NCI-H1417 (cell line): ENCODE data around the gene SYT17.
A peak's percentile ranks its signal among the peaks of the same experiment; 100 is the strongest.

ENCODE experiments used
- DNase-seq, 3 experiments: peaks; one replicate each; lab custom pipeline; 2025; lab: John Stamatoyannopoulos, UW

Gene SYT17

GRCh38 chr16:19215705-19216104 lies 47.7 kb downstream of the SYT17 start:
- no peak for DNase-seq

DNA sequence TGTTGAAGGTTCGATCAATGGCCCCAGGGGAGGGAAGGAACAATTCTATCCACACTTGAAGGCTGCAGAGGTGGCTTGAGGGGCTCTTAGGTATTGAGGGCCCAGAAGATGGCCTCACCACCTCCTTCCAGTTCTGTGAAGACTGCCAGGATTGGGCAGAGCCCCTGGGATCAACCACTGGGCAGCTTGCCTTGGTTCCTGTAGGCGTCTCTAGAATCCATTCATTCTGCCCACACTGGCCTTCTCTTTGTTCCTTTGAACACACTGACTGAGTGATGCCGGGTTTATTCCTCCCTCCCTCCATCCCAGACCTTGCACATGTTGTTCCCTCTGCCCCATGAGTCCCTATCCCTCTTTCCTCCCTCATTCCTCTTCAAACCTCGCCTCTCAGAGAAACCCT lies 50.5 kb downstream of the SYT17 start:
- no peak for DNase-seq

- DNase-seq = no peak
Measured at GRCh38 chr16:19219836-19220235, 51.8 kb downstream of the SYT17 start.

DNA sequence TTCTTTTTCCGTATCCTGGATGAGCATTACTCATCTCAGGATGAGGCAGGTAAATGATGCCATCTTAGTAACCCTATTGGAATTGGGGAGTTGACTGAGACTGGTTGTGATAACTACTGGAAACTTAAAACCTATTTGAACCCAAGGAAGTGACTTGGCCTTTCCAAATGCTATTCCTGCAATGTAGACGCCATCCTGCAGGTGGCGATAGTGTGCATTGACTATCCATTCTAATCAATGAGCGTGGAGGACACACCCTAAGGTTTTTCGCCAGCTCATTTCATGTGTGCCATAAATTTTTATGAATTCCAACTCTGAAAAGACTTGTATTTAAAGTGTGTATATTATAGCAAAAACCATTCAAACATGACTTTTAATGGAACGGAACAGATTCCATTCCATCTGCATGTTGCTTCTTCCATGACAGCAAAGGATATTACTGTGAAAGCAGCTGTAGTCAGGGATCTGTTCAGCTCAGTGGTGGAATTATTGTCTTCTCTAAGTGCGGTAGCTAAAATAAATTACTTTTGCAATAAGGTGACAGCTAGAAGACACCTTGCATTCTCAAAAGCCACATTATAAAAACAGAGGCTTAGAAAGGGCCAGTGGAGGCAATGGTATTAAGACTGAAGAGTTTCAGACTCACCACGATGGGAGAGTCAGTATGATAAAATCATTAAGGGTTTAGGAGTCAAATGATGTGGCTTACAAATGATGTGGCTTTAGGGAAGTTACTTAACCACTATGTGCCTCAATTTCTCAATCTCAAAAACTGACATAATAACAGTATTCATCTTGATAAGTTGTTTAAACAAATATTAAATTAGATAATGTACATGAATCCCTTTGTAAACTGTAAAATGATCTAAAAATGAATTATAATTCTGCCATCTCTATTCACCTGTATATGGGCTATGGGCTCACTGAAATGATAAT lies 55.5 kb downstream of the SYT17 start:
- DNase-seq = peak in 2 of 3 experiments; percentile 4 to 40

GRCh38 chr16:19225651-19226050 lies 57.6 kb downstream of the SYT17 start:
- DNase-seq = no peak

DNA sequence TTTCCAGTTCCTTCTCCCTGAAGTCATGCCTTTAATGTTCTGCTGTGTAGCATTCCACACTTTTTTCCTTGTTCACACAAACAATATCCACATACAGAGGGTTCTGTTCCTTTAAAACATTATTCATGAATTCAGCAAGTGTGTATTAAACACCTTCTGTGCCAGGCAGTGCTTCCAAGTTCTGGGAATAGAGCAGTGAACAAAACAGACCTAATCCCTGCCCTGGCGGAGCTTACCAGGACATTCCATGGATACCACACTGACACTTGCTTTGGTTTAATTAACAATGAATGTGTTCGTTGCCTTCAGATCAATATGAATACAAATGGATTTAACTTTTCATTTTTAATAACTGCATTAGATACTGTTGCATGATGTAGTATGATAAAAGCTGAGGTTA lies 59.6 kb downstream of the SYT17 start:
- no peak for DNase-seq

- DNase-seq = peak in 1 of 3 experiments; percentile 24
Measured at GRCh38 chr16:19228052-19228451, 60.0 kb downstream of the SYT17 start.

DNA sequence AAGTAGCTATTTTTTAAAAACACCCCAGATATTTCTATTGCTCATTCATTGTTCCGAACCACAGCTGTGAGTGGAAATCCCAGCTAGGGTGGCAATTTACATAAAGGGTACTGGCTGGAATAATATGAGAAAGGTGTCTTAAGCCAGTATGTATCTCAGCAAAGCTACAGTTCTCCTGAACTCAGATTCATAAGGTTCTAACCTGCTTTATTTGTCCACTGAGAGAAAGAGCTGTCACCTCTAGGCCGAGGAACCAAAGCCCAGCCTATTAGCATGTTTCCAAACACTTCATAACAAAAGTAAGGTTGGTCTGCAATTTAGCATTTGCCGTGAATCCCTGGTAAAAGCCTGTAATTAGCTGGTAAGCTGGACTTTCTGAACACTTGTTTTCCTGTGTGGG lies 60.5 kb downstream of the SYT17 start:
- peak in 2 of 3 experiments; percentile 21 to 78 for DNase-seq

GRCh38 chr16:19230575-19230974 lies 62.5 kb downstream of the SYT17 start:
- DNase-seq = no peak

DNA sequence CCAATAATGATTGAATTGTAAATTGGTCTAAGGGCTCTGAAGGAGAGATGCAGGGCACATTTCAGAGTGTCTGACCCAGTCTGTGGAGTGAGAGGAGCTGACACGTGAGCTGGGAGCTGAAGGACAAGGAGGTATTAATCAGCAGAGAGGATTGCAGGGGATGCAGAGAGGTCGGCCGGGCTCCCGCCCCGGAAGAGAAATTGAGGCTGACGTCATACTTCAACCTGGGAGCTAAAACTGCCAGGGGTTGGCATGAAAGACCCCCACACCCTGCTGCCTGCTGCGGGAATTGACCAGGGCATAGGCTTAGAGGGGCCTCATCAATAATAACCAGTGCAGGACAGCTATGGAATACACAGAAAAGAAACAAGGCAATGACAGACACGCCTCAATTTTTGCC lies 63.8 kb downstream of the SYT17 start:
- no peak for DNase-seq

DNA sequence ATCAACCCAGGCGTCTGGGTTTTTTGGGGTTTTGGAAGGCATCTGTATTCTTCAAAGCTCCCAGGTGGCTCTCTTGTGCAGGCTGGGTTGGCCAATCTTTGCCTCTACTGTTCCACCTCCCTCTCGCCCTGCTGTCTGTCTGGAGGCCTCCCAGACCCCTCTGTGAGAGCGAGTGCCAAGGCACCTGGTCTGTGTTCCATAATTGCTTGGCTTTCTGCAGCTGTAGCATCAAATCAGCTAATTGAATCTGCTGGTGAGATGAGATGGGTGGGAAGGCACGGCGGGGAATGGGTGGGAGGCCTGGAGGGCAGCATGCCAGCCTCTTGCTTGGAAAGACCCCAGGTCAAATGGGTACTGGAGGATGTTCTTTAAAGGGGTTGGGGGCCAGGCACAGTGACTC lies 64.9 kb downstream of the SYT17 start:
- peak in 1 of 3 experiments; percentile 17 for DNase-seq

- no peak for DNase-seq
Measured at GRCh38 chr16:19235478-19235877, 67.4 kb downstream of the SYT17 start.

DNA sequence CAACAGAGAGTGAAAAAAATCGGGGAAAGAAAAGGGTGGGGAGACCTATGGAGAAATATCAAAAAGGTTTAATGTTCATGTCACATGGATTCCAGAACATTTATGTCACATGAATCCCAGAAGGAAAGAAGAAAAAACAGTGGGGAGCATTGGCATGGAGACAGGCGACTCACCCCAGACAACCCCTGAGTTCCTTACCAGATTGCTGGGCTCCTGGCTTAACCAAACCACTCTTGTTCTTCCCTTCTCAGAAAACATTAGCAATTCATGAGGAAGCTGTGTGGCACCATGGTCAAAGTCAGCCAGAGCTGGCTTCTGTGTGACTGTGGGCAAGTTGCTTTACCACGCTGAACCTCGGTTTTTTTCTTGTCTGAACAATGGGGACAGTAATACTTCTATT lies 67.8 kb downstream of the SYT17 start:
- DNase-seq = no peak

DNA sequence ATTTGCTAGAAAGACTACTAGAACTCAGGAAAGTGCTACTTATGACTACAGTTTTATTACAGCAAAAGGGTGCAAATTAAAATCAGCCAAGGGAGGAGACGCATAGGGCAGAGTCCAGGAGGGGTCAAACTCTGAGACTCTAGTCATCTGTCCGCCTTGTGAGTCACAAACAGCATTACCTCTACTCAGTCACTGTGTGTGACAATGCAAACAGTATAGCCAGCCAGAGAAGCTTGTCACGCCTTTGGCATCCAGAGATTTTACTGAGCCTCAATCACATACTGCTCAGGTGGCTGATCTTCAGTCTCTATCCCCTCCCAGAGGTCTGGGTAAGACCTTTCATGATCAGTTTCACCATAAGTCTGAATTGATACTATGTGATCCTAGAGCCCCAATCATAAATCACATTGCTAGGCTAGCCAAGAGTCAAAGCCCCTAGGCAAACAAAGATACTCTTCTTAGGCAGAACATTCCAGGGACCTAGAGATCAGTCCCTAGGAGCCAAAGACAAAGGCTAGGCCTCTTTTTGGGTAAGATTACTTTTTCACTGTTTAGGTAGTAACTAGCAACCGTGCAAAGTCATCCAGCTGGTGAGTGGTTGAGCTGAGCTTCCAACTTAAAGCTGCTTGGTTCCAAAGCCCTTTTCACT lies 68.6 kb downstream of the SYT17 start:
- DNase-seq = no peak

GRCh38 chr16:19238406-19238805 lies 70.4 kb downstream of the SYT17 start:
- DNase-seq = no peak

- DNase-seq = no peak
Measured at GRCh38 chr16:19239511-19240155, 71.6 kb downstream of the SYT17 start.

GRCh38 chr16:19240494-19240893 lies 72.5 kb downstream of the SYT17 start:
- no peak for DNase-seq

- DNase-seq = no peak
Measured at GRCh38 chr16:19241512-19241911, 73.5 kb downstream of the SYT17 start.

- DNase-seq = no peak
Measured at GRCh38 chr16:19242186-19242585, 74.1 kb downstream of the SYT17 start.

- DNase-seq = peak in 1 of 3 experiments; percentile 34
Measured at GRCh38 chr16:19242987-19243575, 75.0 kb downstream of the SYT17 start.

- peak; percentile 83 to 98 (median 90) for DNase-seq
Measured at GRCh38 chr16:19245326-19245925, 77.4 kb downstream of the SYT17 start.

- DNase-seq = no peak
Measured at GRCh38 chr16:19252904-19253303, 84.9 kb downstream of the SYT17 start.
